Fibroblast of the aortic adventitia (primary cell): Measurements from ENCODE around the gene DDIT3. TPM values are rescaled to one million over a fixed set of nuclear protein-coding genes. Genes with fewer than 3 reads are reported as not detected.

Experiments
- DNase-seq: peaks from one replicate; pipeline ENCODE4 v3.0.0-alpha.2; 2010; ENCODE audit warnings: low read depth
- H3K4me3 ChIP-seq: 2 replicates; pipeline ENCODE4 v1.5.1; 2011; ENCODE audit warnings: low read depth, mild to moderate bottlenecking, control low read depth, low read length, moderate library complexity
- total RNA-seq: library from RNA; depleted of rRNA; stranded (reverse); fragments of >200 nt; gene quantifications from 2 replicates; pipeline ENCODE4 v1.2.3, GENCODE V29; 2012; ENCODE audit warnings: low replicate concordance
- TF ChIP-seq, protein P1 (sequence below): IDR thresholded peaks from 2 replicates; pipeline ENCODE4 v1.5.1; 2011; ENCODE audit warnings: mild to moderate bottlenecking, low read length, control low read depth, inconsistent platforms; ENCODE audit not compliant: insufficient read depth

DDIT3 gene
- total RNA-seq, 1 donor = 37.7 TPM

GRCh38 chr12:57531836-57532235 lies 11.5 kb upstream of the DDIT3 start:
- TF ChIP-seq, protein P1, sequence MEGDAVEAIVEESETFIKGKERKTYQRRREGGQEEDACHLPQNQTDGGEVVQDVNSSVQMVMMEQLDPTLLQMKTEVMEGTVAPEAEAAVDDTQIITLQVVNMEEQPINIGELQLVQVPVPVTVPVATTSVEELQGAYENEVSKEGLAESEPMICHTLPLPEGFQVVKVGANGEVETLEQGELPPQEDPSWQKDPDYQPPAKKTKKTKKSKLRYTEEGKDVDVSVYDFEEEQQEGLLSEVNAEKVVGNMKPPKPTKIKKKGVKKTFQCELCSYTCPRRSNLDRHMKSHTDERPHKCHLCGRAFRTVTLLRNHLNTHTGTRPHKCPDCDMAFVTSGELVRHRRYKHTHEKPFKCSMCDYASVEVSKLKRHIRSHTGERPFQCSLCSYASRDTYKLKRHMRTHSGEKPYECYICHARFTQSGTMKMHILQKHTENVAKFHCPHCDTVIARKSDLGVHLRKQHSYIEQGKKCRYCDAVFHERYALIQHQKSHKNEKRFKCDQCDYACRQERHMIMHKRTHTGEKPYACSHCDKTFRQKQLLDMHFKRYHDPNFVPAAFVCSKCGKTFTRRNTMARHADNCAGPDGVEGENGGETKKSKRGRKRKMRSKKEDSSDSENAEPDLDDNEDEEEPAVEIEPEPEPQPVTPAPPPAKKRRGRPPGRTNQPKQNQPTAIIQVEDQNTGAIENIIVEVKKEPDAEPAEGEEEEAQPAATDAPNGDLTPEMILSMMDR = no peak
- H3K4me3 ChIP-seq = no peak overlapping the region
- DNase-seq = no peak

DNA sequence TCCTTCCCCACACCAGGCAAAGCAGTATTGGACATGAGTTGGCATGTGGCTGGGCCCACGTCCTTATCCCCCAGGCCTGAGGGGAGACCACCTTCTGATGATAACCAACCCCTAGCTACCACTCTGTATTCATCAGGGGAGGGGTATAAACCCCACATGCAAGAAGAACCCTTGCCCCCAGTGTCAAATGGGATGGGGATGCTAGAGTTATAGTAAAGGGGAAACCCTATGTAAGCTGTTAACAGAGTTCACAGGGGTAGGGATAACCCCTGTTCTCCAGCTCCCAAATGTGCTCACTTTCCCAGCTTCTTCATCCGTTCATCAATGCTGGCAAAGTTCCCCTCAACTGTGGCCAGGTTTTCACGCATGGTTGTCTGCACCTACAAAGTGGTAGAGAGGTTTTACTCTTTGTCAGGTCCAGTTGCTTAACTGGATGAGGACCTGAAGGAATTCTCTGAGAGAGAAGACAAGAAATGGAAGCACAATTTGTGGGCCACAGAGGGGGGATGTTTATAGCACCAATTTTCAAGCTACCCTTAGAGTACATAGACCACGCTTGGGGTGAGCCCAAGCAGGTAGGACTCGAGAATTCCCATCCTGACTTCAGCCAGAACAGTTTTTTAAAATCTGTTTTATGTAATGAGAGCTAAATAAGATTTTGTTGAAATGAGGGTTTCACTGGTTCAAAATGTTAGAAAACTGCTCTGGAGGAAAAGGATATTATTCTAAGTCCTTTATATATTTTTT lies 10.3 kb upstream of the DDIT3 start:
- no peak overlapping the region for H3K4me3 ChIP-seq
- DNase-seq = no peak
- TF ChIP-seq, protein P1 = no peak

GRCh38 chr12:57529831-57530230 lies 9.5 kb upstream of the DDIT3 start:
- TF ChIP-seq, protein P1 = no peak
- no peak overlapping the region for H3K4me3 ChIP-seq
- no peak for DNase-seq

- no peak for DNase-seq
Observed at GRCh38 chr12:57528831-57529555, 8.7 kb upstream of the DDIT3 start.

GRCh38 chr12:57528176-57528575 lies 7.9 kb upstream of the DDIT3 start:
- no peak overlapping the region for H3K4me3 ChIP-seq
- TF ChIP-seq, protein P1 = no peak
- no peak for DNase-seq

More at GRCh38 chr12:57528831-57529555, 8.7 kb upstream of the DDIT3 start:
- TF ChIP-seq, protein P1 = no peak
- no peak overlapping the region for H3K4me3 ChIP-seq

- no peak for DNase-seq
- no peak overlapping the region for H3K4me3 ChIP-seq
- TF ChIP-seq, protein P1 = no peak
Observed at GRCh38 chr12:57527184-57527583, 6.9 kb upstream of the DDIT3 start.
